HL-60/S4 (cell line): ENCODE data around the gene LRRC52.

Experiments
- in situ Hi-C: fragments of 300-500 bp; cut with MboI; formaldehyde crosslinking; loops from 2 replicates; pipeline ENCODE4 v1.14.3; 2022; ENCODE audit warnings: low sequenced_read_pairs

Gene LRRC52

DNA sequence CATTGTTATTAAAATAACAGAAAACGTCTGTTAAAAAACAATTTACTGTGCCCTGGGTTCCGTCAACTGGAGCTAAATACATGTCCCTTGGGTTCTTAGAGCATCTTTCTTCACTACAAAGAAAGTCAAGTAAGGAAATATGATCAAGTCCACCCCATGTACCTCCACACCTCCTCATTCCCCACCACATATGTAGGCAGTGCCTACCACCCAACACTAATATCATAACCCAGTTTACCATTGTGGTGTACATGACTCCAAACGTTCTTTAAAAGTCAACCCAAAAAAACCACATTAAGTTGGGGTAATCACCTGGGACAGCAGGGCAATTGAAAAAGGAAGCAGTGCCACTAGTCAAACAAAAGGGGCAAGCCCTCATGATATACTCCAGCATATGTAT lies 7.8 kb upstream of the LRRC52 start:
- in situ Hi-C loops = no loop called here

DNA sequence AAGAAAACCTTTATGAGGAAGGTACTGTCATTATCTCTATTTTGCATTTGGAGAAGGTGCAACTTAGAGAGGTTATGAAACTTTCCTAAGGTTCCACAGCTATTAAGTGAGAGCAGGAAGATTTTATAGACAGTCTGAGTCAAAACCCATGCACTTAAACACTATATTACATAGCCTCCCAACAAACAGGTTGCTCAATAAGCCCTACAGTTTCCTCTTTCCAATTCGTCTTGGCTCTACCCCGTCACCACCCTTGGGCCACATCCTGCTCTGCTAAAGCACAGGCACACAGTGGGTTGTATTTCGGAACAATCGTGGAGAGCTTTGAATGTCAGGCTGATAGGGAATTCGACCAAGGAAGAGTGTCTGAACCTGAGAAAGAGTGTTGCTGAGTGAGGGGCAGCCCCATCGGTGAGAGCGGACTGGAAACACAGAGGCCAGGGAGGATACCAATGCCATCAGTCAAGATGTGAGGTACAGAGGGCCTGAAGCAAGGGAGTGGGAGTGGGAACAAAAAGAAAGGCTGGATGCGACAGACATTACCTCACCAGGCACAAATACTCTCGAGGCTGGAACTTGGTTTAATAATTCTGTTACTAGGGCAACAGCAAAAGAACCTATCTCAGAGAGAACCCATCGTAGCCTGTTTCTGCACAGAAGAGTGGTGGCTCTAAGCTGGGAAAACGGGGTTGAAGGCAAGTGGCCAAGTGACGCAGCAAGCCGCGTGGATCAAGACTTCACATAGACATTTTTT lies 6.3 kb upstream of the LRRC52 start:
- in situ Hi-C loops = no loop called here

GRCh38 chr1:165539306-165539705 lies 4.5 kb upstream of the LRRC52 start:
- in situ Hi-C loops = no loop called here

- in situ Hi-C loops = no loop called here
Observed at GRCh38 chr1:165539908-165540307, 3.9 kb upstream of the LRRC52 start.

- in situ Hi-C loops = no loop called here
Observed at GRCh38 chr1:165542015-165542631, 1.7 kb upstream of the LRRC52 start.

DNA sequence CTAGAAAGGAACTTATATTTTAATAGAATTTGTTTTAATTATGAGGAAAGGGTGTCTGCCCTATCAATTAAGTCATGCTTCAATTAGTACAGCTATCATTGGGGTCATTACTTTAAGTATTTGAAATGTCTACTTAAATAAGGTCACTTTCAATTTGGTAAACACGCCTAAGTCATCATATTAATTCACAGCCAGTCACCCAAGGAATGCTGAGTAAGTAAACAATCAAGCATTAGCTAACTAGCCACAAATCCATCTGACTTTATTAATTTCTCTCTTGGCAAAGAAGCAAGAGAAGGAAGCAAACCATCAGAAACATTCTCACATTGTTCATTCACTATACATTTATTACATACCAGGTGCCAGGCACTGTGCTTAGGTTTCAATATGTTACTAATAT lies 1.2 kb upstream of the LRRC52 start:
- in situ Hi-C loops = no loop called here

DNA sequence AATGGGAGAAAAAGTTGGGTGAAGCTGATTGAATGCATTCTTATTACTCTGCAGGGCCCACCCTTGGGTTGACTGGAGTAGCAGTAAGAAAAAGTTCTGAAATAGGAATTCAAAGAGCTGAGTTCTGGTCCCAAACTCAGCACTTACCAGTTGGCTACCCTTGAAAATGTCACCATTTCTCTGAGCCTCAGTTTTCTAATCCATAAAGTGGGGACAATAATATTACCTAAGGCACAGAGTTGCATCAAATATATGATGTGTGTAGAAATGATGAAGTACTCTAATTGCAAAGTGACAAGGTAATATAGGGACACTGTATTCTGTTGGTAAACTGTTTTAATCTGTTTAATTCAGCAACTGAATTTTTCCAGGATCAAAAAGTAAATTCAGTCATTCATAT lies 1.2 kb downstream of the LRRC52 start:
- in situ Hi-C loops = no loop called here

DNA sequence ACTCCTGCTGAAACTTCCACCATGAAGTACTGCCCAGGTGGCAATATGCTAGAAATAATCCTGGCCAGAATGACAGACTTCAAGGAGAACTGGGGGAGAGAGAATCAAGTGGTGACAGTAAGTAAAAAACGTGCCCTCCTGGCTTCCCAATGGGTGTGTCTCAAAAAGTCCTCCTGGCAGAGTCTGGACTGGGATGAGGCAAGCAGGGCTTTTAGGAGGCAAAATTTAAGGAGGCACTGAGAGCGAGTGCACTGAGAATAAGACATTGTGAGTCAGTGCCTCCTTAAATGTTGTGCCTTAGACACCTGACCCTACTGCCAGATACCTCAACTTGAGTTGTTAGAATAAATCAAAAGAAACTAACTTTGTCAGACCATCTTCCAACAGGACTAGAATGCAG lies 2.2 kb downstream of the LRRC52 start:
- in situ Hi-C loops = no loop called here

GRCh38 chr1:165549973-165550372 lies 6.2 kb downstream of the LRRC52 start:
- in situ Hi-C loops = no loop called here

DNA sequence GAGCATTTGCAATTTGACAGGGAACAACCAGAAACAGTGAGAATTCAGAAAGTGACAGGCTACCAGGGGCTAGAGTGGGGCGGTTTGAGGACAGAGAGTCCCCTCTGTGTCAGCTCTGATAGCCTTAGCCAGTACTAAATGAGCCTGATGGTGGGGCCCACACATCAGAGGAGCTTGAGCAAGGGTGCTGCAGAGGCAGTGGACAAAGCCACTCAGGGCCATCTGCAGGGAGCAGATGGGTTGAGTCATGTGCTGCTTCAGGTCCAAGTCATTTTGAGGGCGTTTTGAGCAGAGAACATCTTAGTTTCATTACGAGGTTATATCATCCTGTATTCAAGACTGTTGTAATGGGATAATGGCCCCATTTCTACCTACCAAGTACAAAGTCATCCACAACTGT lies 7.7 kb downstream of the LRRC52 start:
- in situ Hi-C loops = no loop called here

GRCh38 chr1:165560883-165561656 lies 17.3 kb downstream of the LRRC52 start:
- in situ Hi-C loops = no loop called here

GRCh38 chr1:165562571-165562970 lies 18.8 kb downstream of the LRRC52 start:
- in situ Hi-C loops = no loop called here

GRCh38 chr1:165563551-165563950 lies 19.8 kb downstream of the LRRC52 start:
- in situ Hi-C loops = no loop called here

- in situ Hi-C loops = no loop called here
Observed at GRCh38 chr1:165564561-165564960, 20.8 kb downstream of the LRRC52 start.

GRCh38 chr1:165565751-165566490 lies 22.1 kb downstream of the LRRC52 start:
- in situ Hi-C loops = no loop called here

GRCh38 chr1:165570078-165570477 lies 26.3 kb downstream of the LRRC52 start:
- in situ Hi-C loops = no loop called here

GRCh38 chr1:165573787-165574186 lies 30.0 kb downstream of the LRRC52 start:
- in situ Hi-C loops = no loop called here

- in situ Hi-C loops = no loop called here
Observed at GRCh38 chr1:165574295-165574694, 30.5 kb downstream of the LRRC52 start.

DNA sequence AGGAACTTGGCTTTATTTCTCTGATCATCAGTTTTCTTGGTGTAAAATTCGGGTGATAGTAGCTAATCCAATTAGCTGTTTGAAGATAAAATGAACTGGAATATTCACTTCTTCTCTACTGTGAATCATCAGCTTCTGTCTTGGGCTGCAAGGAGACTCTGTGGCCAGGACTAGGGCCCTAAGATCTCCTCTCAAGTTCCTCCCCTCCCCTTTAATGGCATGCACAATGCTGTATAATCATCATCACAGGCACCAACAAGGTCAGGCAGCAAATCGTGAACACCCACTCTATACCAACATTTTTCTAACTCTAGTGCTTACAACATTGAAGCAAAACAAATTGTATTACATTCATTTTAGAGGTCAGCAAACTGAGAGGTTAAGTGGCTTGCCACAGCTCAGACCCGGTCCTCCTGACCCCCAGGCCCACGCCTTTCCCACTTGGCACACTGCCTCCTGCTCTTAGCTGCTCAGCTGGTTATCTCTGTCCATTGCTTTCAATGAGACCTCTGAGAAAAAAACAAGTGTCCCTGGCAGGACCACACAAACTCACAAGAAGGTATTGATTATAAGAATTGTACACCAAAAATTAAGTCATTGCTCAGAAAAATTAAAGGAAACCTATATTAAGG lies 31.8 kb downstream of the LRRC52 start:
- in situ Hi-C loops = no loop called here

- in situ Hi-C loops = no loop called here
Observed at GRCh38 chr1:165576536-165576935, 32.7 kb downstream of the LRRC52 start.

GRCh38 chr1:165577707-165578106 lies 33.9 kb downstream of the LRRC52 start:
- in situ Hi-C loops = no loop called here
